ENCODE data around the gene TGFBR1. TPM values are rescaled to one million over a fixed set of nuclear protein-coding genes. Genes with fewer than 3 reads are reported as not detected.

Gene TGFBR1
- total and polyA plus RNA-seq, 2 donors (not counting 3 experiments of a cell fraction or from before 2014, with no cell fraction given): 5.8 to 18.6 TPM

DNA sequence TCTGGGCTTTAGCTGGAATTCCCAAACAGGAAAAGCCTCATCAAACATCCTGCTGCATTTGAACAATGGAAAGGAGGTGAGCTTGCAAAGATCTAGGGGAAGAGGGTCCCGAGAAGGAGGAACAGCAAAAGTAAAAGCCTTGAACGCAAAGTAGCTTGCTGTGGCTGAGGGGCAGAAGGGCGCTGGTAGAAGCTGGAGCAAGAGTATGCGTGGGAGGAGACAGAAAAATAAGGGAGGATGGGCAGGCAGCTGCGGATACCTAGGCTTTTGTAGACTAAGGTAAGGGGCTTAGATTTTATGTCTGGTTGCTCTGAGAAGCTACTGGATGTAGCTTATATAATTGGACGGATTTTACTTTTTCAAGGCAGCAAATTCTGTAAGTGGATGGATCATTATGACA is 21.9 kb upstream of the TGFBR1 start:
- no peaks in the 10 kb centered on the region for H3K79me2 ChIP-seq (ENCODE audit: control insufficient read depth, insufficient read depth, low read length)
- no peak for DNase-seq (ENCODE audit: low read depth, low spot score)
- BruUV-seq (replicated peaks): no TSS peak
- H4K20me1 ChIP-seq (replicated peaks; ENCODE audit: control insufficient read depth, extremely low read depth, insufficient read depth, low read length): no peaks in the 10 kb centered on the region
- dilution Hi-C loops (cut with MboI; ENCODE audit: extremely low pct_ligation_motif_present, low sequenced_read_pairs): no loop called here
- no peak overlapping the region for H2AFZ ChIP-seq (ENCODE audit: low read depth, low read length)
- FAIRE-seq: no peak
- no peak overlapping the region for H3K4me3 ChIP-seq (replicated peaks in 1 of 3; ENCODE audit: insufficient read depth in 1 of 3, low read depth in 1 of 3, low read length in 3 of 3)
- peaks cover 0 to 2% of the 10 kb centered on the region in 2 experiments for H3K27me3 ChIP-seq (ENCODE audit: control insufficient read depth in 2 of 2, insufficient read depth in 2 of 2, low read length in 2 of 2)
- ChIA-PET POLR2A (no interaction called here), CTCF (interaction anchor here (1.3 kb wide), 1 partner anchor 21 kb away, joined by 4 read pairs; the partner anchor contains the start of gene TGFBR1)
- no peak overlapping the region for H3K9ac ChIP-seq (replicated peaks; ENCODE audit: extremely low read depth, insufficient read depth, low read length)
- no peaks in the 10 kb centered on the region for H3K9me1 ChIP-seq (replicated peaks; ENCODE audit: control insufficient read depth, extremely low read depth, insufficient read depth, low read length)
- intact Hi-C loops (cut with micrococcal nuclease): no loop called here
- no peak overlapping the region for H3K27ac ChIP-seq (ENCODE audit: insufficient read depth, low read depth, low read length)
- no peak overlapping the region for H3K4me2 ChIP-seq (ENCODE audit: insufficient read depth, low read length)
- H3K4me1 ChIP-seq (ENCODE audit: control insufficient read depth, extremely low read depth, insufficient read depth, low read length): no peaks in the 10 kb centered on the region
- H3K36me3 ChIP-seq (ENCODE audit: control insufficient read depth in 2 of 2, extremely low read depth in 1 of 2, insufficient read depth in 2 of 2, low read length in 2 of 2): no peaks in the 10 kb centered on the region
- H3K9me3 ChIP-seq (replicated peaks; ENCODE audit: control insufficient read depth, insufficient read depth, low read length): no peaks in the 10 kb centered on the region
- TF ChIP-seq EZH2 (IDR thresholded peaks at IDR 0.05; ENCODE audit: borderline replicate concordance, low read depth, low read length, severe bottlenecking): no peak
- no peak for TF ChIP-seq MYC (IDR thresholded peaks at IDR 0.05; ENCODE audit: low read depth, low read length)
- no peak for TF ChIP-seq FOS (IDR thresholded peaks at IDR 0.05; ENCODE audit: borderline replicate concordance, insufficient read depth, low read length)
- TF ChIP-seq POLR2A (IDR thresholded peaks at IDR 0.05; ENCODE audit: low read depth, low read length): no peak
- no peak for TF ChIP-seq GATA2 (IDR thresholded peaks at IDR 0.05; ENCODE audit: insufficient read depth, insufficient read length, low read depth, low read length)
- no peak for TF ChIP-seq POLR2AphosphoS5 (IDR thresholded peaks at IDR 0.05; ENCODE audit: insufficient read depth, low read depth, low read length)
- TF ChIP-seq, protein P1, sequence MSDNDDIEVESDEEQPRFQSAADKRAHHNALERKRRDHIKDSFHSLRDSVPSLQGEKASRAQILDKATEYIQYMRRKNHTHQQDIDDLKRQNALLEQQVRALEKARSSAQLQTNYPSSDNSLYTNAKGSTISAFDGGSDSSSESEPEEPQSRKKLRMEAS (IDR thresholded peaks at IDR 0.05; ENCODE audit: insufficient read depth, insufficient read length): no peak
- TF ChIP-seq JUN (IDR thresholded peaks at IDR 0.05; ENCODE audit: borderline replicate concordance, insufficient read depth, insufficient read length, low read depth): no peak
- TF ChIP-seq, protein P2, sequence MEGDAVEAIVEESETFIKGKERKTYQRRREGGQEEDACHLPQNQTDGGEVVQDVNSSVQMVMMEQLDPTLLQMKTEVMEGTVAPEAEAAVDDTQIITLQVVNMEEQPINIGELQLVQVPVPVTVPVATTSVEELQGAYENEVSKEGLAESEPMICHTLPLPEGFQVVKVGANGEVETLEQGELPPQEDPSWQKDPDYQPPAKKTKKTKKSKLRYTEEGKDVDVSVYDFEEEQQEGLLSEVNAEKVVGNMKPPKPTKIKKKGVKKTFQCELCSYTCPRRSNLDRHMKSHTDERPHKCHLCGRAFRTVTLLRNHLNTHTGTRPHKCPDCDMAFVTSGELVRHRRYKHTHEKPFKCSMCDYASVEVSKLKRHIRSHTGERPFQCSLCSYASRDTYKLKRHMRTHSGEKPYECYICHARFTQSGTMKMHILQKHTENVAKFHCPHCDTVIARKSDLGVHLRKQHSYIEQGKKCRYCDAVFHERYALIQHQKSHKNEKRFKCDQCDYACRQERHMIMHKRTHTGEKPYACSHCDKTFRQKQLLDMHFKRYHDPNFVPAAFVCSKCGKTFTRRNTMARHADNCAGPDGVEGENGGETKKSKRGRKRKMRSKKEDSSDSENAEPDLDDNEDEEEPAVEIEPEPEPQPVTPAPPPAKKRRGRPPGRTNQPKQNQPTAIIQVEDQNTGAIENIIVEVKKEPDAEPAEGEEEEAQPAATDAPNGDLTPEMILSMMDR (IDR thresholded peaks at IDR 0.05; ENCODE audit: extremely low read depth in 1 of 2, insufficient read depth in 1 of 2, low read depth in 1 of 2, low read length in 2 of 2): no peak
